NCI-H510A (cell line): ENCODE measurements around the gene AOAH.
"Not testable (repeated sequence)": the region's sequence is repeated elsewhere in the genome, so short reads cannot be mapped to it uniquely, and the experiment has no call there.

Source experiments
- DNase-seq: peaks from one replicate; lab custom pipeline; 2025; lab: John Stamatoyannopoulos, UW

AOAH gene

DNA sequence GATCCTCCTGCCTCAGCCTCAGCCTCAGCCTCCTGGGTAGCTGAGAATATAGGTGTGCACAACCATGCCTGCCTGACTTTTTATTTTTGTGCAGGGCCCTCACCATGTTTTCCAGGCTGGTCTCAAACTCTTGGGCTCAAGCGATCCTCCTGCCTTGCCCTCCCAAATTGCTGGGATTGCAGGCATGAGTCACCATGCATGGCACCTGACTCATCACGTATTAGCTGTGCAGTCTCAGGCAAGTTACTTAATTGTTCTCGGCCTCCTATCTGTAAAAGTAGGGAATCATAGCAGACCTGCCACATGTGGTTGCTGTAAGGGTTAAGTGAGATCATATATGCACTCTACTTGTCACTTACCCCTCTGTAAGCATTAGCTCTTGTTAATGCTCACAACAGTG lies 217.5 kb downstream of the AOAH start:
- DNase-seq = no peak

DNA sequence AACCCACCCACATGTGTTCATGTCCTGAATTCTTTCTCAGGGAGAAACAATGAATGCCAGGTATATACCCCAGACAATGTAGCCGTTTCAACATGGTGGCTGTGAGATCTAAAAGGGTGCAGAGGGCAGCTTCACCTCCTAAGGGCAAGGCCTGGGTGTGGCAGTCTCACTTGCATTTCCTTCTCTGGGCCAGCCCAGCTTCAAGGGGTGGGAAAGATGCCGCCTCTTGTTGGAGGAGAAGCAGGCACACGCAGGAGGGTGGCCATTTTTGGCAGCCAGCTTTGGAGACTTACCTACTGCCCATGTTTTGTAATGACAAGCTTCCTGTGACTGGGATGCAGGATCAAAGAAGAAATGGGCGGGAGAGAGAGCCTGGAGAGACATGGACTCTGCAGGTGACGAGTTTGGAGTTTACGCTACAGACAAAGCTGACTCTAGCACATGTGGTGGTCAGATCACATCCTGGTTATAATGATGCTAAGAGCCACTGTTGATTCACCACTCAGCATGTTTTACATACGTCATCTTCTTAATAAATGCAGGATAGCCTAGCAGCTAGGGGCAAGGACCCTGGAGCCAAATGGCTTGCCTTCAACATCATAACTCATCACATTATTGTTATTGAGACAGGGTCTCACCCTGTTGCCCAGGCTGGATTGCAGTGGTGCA lies 218.0 kb downstream of the AOAH start:
- no peak for DNase-seq

GRCh38 chr7:36504617-36505016 lies 219.7 kb downstream of the AOAH start:
- not testable (repeated sequence) for DNase-seq

GRCh38 chr7:36504216-36504615 lies 220.1 kb downstream of the AOAH start:
- DNase-seq = not testable (repeated sequence)

GRCh38 chr7:36497775-36498174 lies 226.5 kb downstream of the AOAH start:
- no peak for DNase-seq

DNA sequence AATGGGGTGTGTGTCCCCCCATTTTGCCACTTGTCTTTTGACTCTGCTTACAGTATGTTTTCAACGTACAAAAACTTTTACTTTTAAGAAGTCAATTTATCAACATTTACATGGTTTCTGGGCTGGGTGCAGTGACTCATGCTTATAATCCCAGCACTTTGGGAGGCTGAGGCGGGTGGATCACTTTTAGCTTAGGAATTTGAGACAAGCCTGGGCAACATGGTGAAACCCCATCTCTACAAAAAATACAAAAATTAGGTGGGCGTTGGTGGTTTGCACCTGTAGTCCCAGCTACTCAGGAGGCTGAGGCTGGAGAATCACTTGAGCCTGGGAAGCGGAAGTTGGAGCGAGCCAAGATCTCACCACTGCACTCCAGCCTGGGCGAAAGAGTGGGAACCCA lies 227.1 kb downstream of the AOAH start:
- DNase-seq = not testable (repeated sequence)

DNA sequence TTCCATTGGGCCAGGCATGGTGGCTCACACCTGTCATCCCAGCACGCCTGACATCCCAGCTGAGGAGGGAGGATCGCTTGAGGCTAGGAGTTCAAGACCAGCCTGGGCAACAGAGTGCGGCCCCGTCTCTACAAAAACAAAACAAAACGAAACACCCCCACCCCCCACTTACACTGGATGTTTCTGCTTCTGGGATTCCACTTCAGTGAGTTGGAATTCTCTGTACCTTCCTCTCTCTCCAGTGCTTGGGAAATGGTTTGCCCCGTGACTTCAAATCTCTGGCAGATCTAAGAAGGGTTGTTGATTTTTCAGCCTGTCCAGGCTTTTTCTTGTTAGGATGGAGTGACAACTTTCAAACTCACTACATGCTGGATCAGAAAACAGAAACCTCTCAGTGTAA lies 227.7 kb downstream of the AOAH start:
- DNase-seq = no peak

- no peak for DNase-seq
These were observed 233.0 kb downstream of the AOAH start for GRCh38 chr7:36491317-36491716.

DNA sequence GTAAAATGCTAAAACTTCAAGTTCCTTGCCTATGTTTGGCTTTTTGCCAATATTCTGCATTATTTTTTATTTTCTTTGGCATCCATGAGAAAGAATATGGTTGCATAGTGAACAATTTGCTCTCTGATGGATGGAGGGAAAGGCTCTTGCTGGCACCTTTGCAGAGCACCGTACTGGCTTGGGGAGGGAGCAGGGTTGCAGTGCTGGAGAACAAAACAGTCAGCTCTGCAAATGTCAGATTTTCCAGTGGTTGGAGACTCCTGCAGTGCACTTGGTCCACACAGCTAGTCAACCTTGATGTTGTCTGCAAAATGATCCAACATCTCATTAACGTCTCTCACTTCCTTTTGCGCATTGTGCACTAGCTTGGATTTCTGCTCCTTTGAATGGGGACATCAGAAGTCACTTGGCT lies 233.9 kb downstream of the AOAH start:
- no peak for DNase-seq

DNA sequence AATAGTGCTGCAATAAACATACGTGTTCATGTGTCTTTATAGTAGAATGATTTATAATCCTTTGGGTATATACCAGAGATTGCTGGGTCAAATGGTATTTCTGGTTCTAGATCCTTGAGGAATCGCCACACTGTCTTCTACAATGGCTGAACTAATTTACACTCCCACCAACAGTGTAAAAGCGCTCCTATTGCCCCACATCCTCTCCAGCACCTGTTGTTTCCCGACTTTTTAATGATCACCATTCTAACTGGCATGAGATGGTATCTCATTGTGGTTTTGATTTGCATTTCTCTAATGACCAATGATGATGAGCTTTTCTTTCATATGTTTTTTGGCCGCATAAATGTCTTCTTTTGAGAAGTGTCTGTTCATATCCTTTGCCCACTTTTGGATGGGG lies 235.6 kb downstream of the AOAH start:
- DNase-seq = not testable (repeated sequence)

GRCh38 chr7:36487756-36488336 lies 236.4 kb downstream of the AOAH start:
- peak; percentile 9 for DNase-seq

DNA sequence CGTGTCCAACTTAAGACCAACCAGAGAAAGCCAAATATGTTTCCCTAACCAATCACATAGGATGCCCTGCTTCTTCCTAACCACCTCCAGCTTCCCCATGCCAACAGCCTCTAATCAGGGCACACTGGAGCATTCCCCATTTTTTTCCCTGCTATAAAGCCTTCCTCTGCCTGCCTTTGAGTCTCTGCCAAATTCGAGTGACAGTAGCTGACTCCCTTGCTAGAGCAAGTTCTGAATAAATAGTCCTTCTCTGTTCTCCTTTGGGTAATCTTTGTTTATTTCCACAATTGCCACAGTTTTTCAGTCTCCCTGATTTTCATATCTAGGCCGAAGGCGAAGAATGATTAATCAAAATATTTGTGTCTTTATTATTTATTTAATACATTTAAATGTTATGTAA lies 238.0 kb downstream of the AOAH start:
- DNase-seq = no peak

DNA sequence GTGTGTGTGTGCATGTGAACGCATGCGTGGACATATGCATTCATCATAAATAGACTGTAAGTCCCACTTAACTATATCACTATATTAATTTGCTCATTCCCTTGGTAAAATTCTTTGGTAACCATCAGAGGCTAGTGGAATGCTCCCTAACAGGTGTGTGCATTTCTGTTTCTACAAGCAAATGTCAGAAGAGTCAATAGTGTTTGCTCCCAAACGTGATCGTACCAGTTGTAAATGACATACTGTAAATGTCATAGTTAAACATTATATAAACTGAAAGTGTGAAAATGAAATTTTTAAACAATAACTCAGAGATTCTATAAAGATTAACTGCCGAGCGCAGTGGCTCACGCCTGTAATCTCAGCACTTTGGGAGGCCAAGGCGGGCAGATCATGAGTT lies 240.0 kb downstream of the AOAH start:
- no peak for DNase-seq

DNA sequence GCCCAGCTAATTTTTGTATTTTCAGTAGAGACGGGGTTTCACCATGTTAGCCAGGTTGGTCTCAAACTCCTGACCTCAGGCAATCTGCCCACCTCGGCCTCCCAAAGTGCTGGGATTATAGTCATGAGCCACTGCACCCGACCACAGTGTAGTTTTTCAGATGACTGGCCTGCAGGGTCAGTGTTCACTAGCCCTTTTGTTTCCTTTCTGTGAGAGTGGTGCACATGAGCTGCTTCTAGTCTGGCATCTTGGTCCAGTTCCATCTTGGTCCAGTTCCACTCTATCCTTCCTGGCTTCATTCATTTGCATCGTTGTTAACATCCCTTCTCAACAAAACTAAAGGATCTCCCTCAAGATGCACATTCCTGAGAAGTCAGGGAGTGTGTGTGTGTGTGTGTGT lies 240.4 kb downstream of the AOAH start:
- DNase-seq = not testable (repeated sequence)

- DNase-seq = no peak
These were observed 245.5 kb downstream of the AOAH start for GRCh38 chr7:36478745-36479144.

DNA sequence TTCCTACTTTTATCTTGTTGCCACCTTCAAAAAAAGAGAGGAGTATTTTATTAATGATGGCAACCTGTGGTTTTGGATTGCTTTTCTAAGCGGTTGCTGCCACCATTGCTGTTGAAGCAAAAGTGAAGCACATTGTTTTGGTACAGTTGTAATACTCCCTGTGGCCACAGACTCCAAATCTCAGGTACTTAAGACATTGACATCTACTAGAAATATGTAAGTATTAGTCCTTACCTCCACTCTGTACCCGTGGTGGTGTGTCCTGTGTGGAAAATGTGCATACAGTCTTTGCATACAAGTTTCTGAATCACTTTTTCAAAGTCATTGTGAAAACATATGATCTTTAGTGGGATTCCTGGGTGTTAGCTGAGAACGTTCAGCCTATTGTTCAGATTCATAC lies 248.9 kb downstream of the AOAH start:
- DNase-seq = no peak

GRCh38 chr7:36475011-36475342 lies 249.3 kb downstream of the AOAH start:
- no peak for DNase-seq

DNA sequence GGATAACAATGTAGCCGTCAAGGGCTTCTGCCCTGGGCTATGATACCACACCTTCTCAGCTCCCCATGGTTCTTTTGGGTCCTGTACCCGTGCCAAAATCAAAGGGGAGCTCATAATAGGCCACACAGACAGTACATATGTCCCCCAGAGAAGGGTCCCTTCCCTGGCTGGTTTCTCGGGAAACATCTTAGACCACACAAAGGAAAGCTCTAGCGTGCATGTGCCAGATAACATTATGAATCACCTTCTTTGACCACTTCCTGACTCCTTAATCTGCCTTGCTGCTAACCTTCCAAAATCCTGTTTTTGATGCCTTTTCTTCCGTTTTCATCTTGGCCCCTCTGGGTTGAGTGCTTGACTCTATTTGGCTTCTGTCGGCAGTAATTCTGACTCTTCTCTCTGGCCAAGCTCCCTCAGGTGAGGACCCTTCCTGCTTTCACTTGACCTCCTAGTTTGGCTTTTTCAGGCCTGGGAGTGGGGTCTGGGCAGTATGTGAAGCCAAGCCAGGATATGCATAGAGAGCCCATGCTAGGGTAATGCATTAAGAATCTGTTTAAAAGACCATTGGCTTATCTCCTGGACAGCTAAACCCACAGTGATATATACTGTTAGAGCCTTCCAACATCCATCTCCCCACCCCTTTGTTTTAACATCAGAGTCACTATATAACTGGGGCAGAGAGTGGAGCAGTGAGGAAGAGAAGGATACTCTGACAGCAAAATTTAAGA lies 249.8 kb downstream of the AOAH start:
- DNase-seq = no peak

GRCh38 chr7:36473454-36474282 lies 250.6 kb downstream of the AOAH start:
- DNase-seq = peak; percentile 20

DNA sequence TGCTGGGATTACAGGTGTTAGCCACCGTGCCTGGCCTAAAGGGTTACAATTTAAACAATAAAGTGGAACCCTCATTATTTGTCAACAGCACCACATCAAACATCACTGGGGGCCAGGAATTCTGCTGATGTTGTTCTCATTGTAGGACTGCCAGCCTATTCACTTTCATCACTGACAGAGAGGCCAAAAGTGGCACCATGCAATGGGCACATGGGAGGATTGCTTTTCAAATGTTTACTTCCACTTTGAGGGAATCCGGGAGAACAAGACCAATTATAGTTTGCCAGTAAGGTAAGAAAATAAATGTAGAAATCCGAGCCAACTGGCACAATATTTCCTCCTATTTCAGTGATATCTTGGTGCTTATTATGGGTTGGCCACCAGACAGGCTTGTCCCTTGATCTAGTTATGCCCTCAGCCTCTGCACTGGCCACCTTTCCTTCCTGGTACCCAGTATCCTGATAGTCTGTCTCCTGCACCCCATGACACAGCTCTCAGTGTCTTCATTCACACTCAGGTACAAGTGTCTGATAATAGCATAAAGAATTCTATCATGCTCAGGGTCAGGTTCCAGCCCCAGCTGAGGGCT lies 252.1 kb downstream of the AOAH start:
- DNase-seq = no peak

DNA sequence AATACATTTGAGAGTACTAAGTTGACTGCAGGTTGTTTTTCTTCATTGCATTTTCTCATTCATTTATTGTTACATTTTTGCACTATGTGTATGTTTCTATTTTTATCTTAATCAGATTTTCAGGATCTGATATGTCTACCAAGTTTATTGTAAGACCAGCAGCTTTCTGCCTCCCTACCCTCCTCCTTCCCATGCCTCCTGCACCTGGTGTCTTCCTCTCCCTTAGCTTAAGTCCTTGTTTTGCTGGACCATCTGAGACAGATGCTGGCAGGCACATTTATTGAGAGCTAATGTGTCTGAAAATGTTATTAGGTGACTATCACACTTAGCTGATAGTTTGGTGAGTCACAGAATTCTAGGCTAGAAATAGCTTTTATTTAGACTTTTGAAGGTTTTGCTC lies 255.1 kb downstream of the AOAH start:
- no peak for DNase-seq

- no peak for DNase-seq
These were observed 255.8 kb downstream of the AOAH start for GRCh38 chr7:36468370-36469101.
